ENCODE data around the gene CES1.
"Not testable (repeated sequence)": the region's sequence is repeated elsewhere in the genome, so short reads cannot be mapped to it uniquely, and the experiment has no call there.

DNA sequence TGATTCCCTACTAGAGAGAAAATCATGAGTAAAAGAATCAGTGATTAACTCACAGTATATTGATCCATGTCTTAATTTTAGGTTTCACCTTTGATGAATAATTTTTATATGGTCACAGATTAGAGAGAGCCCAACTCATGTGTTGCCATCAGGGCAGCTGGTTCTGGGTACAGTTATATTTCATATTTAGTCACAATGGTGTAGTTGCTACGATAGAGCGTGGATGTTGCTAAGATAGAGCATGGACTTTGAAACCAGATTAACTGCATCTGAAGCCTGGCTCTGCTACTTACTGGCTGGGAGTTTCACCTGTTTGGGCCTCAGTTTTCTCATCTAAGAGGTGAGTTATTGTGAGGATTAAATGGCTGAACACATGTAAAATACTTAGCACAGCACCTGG, 18.7 kb downstream of the CES1 start:
- not testable (repeated sequence) for TF ChIP-seq POLR2A (IDR thresholded peaks at IDR 0.05)
- TF ChIP-seq, protein P1, sequence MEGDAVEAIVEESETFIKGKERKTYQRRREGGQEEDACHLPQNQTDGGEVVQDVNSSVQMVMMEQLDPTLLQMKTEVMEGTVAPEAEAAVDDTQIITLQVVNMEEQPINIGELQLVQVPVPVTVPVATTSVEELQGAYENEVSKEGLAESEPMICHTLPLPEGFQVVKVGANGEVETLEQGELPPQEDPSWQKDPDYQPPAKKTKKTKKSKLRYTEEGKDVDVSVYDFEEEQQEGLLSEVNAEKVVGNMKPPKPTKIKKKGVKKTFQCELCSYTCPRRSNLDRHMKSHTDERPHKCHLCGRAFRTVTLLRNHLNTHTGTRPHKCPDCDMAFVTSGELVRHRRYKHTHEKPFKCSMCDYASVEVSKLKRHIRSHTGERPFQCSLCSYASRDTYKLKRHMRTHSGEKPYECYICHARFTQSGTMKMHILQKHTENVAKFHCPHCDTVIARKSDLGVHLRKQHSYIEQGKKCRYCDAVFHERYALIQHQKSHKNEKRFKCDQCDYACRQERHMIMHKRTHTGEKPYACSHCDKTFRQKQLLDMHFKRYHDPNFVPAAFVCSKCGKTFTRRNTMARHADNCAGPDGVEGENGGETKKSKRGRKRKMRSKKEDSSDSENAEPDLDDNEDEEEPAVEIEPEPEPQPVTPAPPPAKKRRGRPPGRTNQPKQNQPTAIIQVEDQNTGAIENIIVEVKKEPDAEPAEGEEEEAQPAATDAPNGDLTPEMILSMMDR (IDR thresholded peaks at IDR 0.05), result not testable (repeated sequence)
